GM23338 (cell line): ENCODE results near the gene FOXO3. TPM values are rescaled to one million over a fixed set of nuclear protein-coding genes. Genes with fewer than 3 reads are reported as not detected.

Source experiments
- ATAC-seq: fragments of 200-7000 bp; cut with Tn5 transposase; 3 replicates; pipeline ENCODE4 v1.9.1; 2020
- DNase-seq: peaks from one replicate; pipeline ENCODE4 v3.0.0-alpha.2; 2015; ENCODE audit warnings: low spot score
- H2AFZ ChIP-seq: fragments of 200-600 bp; sonication (generic); 2 replicates; pipeline ENCODE4 v1.8.0; 2016; ENCODE audit warnings: antibody characterized with exemption, mild to moderate bottlenecking, moderate library complexity
- H3F3A ChIP-seq: fragments of 200-600 bp; sonication (generic); replicated peaks from 2 replicates; pipeline ENCODE4 v1.8.0; 2017; ENCODE audit warnings: antibody characterized with exemption, mixed run types, low read depth
- H3K27ac ChIP-seq: fragments of 200-600 bp; sonication (generic); 2 replicates; pipeline ENCODE4 v1.6.1; 2016; ENCODE audit warnings: low read depth
- H3K27me3 ChIP-seq: fragments of 200-600 bp; sonication (generic); 2 replicates; pipeline ENCODE4 v1.8.0; 2016; ENCODE audit warnings: mild to moderate bottlenecking, mixed run types, moderate library complexity; ENCODE audit not compliant: insufficient read depth
- H3K36me3 ChIP-seq: fragments of 200-600 bp; sonication (generic); 2 replicates; pipeline ENCODE4 v1.8.0; 2016; ENCODE audit warnings: mild to moderate bottlenecking; ENCODE audit not compliant: insufficient read depth
- H3K4me1 ChIP-seq: fragments of 200-600 bp; sonication (generic); 2 replicates; pipeline ENCODE4 v1.8.0; 2016; ENCODE audit warnings: mild to moderate bottlenecking, moderate library complexity; ENCODE audit not compliant: insufficient read depth
- H3K4me2 ChIP-seq: fragments of 200-600 bp; sonication (generic); 2 replicates; pipeline ENCODE4 v1.7.1; 2017; ENCODE audit warnings: mixed run types
- H3K4me3 ChIP-seq: fragments of 200-600 bp; sonication (generic); 2 replicates; pipeline ENCODE4 v1.6.1; 2016; ENCODE audit warnings: mixed run types
- H3K79me2 ChIP-seq: fragments of 200-600 bp; sonication (generic); replicated peaks from 2 replicates; pipeline ENCODE4 v1.8.0; 2017; ENCODE audit warnings: mild to moderate bottlenecking; ENCODE audit not compliant: insufficient read depth
- H3K9me2 ChIP-seq: fragments of 200-600 bp; sonication (generic); 2 replicates; pipeline ENCODE4 v1.8.0; 2017; ENCODE audit not compliant: insufficient read depth
- H4K20me1 ChIP-seq: fragments of 200-600 bp; sonication (generic); replicated peaks from 2 replicates; pipeline ENCODE4 v1.8.0; 2017; ENCODE audit warnings: mild to moderate bottlenecking; ENCODE audit not compliant: insufficient read depth
- H3K27ac Mint-ChIP-seq: 2 replicates; pipeline ENCODE4 v1.8.0; 2020; ENCODE audit warnings: inconsistent platforms, mild to moderate bottlenecking, moderate library complexity, mixed read lengths
- H3K27me3 Mint-ChIP-seq: 3 replicates; pipeline ENCODE4 v1.8.0; 2022; ENCODE audit warnings: low read depth, mild to moderate bottlenecking, moderate library complexity, mixed read lengths, inconsistent platforms; ENCODE audit not compliant: insufficient read depth, poor library complexity
- H3K36me3 Mint-ChIP-seq: 3 replicates; pipeline ENCODE4 v1.8.0; 2021; ENCODE audit warnings: low read depth, mild to moderate bottlenecking, inconsistent platforms, moderate library complexity, mixed read lengths
- H3K4me1 Mint-ChIP-seq: 3 replicates; pipeline ENCODE4 v1.8.0; 2020; ENCODE audit warnings: mild to moderate bottlenecking, inconsistent platforms, mixed read lengths
- H3K4me3 Mint-ChIP-seq: 3 replicates; pipeline ENCODE4 v1.8.0; 2021; ENCODE audit warnings: moderate library complexity, mild to moderate bottlenecking, inconsistent platforms, mixed read lengths
- H3K9me3 Mint-ChIP-seq: 3 replicates; pipeline ENCODE4 v1.8.0; 2020; ENCODE audit warnings: moderate library complexity, mild to moderate bottlenecking, inconsistent platforms, mixed read lengths
- CREB1 ChIP-seq: fragments of 250-450 bp; sonication (Bioruptor Pico); IDR thresholded peaks from 2 replicates; pipeline ENCODE4 v1.5.0; 2020; ENCODE audit warnings: low read depth, mild to moderate bottlenecking, moderate library complexity
- CTCF ChIP-seq, 2 experiments: fragments of 200-600 bp in 1 of 2; sonication (generic) in 1 of 2; conservative IDR thresholded peaks; 2 replicates each; pipeline versions ENCODE4 v1.5.1 to v1.6.1; 2016 to 2017; ENCODE audit warnings: antibody characterized with exemption in 2 of 2, low read depth in 2 of 2, mild to moderate bottlenecking in 2 of 2, moderate library complexity in 1 of 2
- ETS1 ChIP-seq: IDR thresholded peaks from 2 replicates; pipeline ENCODE4 v1.6.1; 2016; ENCODE audit warnings: antibody characterized with exemption
- EZH2 ChIP-seq: fragments of 200-600 bp; sonication (generic); IDR thresholded peaks from one replicate; pipeline ENCODE4 v1.8.0; 2017; ENCODE audit warnings: antibody characterized with exemption, mild to moderate bottlenecking, low read depth; ENCODE audit not compliant: unreplicated experiment
- EZH2phosphoT487 ChIP-seq: fragments of 200-600 bp; sonication (generic); IDR thresholded peaks from one replicate; pipeline ENCODE4 v1.8.1; 2018; ENCODE audit warnings: antibody characterized with exemption; ENCODE audit not compliant: unreplicated experiment
- JUNB ChIP-seq: IDR thresholded peaks from one replicate; pipeline ENCODE4 v1.6.1; 2016; ENCODE audit warnings: antibody characterized with exemption; ENCODE audit not compliant: unreplicated experiment
- NANOG ChIP-seq: IDR thresholded peaks from 2 replicates; pipeline ENCODE4 v1.6.1; 2016; ENCODE audit warnings: antibody characterized with exemption, borderline replicate concordance
- POLR2AphosphoS5 ChIP-seq: IDR thresholded peaks from 2 replicates; pipeline ENCODE4 v1.6.1; 2016; ENCODE audit warnings: antibody characterized with exemption, low read depth
- REST ChIP-seq: IDR thresholded peaks from one replicate; pipeline ENCODE4 v1.6.1; 2018; ENCODE audit warnings: antibody characterized with exemption; ENCODE audit not compliant: unreplicated experiment
- STAT1 ChIP-seq: IDR thresholded peaks from one replicate; pipeline ENCODE4 v1.6.1; 2016; ENCODE audit warnings: antibody characterized with exemption; ENCODE audit not compliant: unreplicated experiment
- ZNF114 ChIP-seq: fragments of 250-450 bp; sonication (Bioruptor Pico); IDR thresholded peaks from 2 replicates; pipeline ENCODE4 v1.5.0; 2020; ENCODE audit warnings: mild to moderate bottlenecking, moderate library complexity
- ZNF331 ChIP-seq: fragments of 250-450 bp; sonication (Bioruptor Pico); IDR thresholded peaks from 2 replicates; pipeline ENCODE4 v1.5.0; 2020; ENCODE audit warnings: low read depth, mild to moderate bottlenecking, moderate library complexity
- ZNF462 ChIP-seq: fragments of 250-450 bp; sonication (Bioruptor Pico); IDR thresholded peaks from 2 replicates; pipeline ENCODE4 v1.5.0; 2020; ENCODE audit warnings: mild to moderate bottlenecking, moderate library complexity
- polyA plus RNA-seq: library from polyadenylated mRNA; unstranded; fragments of >200 nt; fragmentation: Nextera tagmentation; extraction: Ambion mirVana; gene quantifications from 2 replicates; pipeline ENCODE4 v1.2.1, GENCODE V29; 2016
- total RNA-seq: library from RNA; depleted of rRNA; stranded (reverse); fragments of >200 nt; shearing (Covaris generic); gene quantifications from 2 replicates; pipeline ENCODE4 v1.2.3, GENCODE V29; 2014

FOXO3 gene
- total and polyA plus RNA-seq, 2 experiments from 2014 or later: 9.8 to 20.2 TPM

GRCh38 chr6:108625581-108625980 is 64.9 kb downstream of the FOXO3 start:
- no peak overlapping the region for H3K27ac Mint-ChIP-seq
- Histone ChIP-seq H3K27me3 (no peaks in the 10 kb centered on the region), H3K4me1 (peaks cover 36% of the 10 kb centered on the region), H3K27ac (no peak overlapping the region), H3K9me2 (no peaks in the 10 kb centered on the region), H3K4me3 (no peak overlapping the region), H3K79me2 (peaks cover 75% of the 10 kb centered on the region), H3F3A (peaks cover 2% of the 10 kb centered on the region; the same call in 1 of the 2 replicates), H4K20me1 (peaks cover 10% of the 10 kb centered on the region; the same call in 1 of the 2 replicates), H3K36me3 (no peaks in the 10 kb centered on the region), H2AFZ (no peak overlapping the region), H3K4me2 (no peak overlapping the region)
- peaks cover 66% of the 10 kb centered on the region for H3K4me1 Mint-ChIP-seq
- ATAC-seq: no peak
- DNase-seq: no peak
- H3K36me3 Mint-ChIP-seq: no peaks in the 10 kb centered on the region
- H3K9me3 Mint-ChIP-seq: no peaks in the 10 kb centered on the region
- TF ChIP-seq REST: no peak
- no peak for TF ChIP-seq ZNF462
- no peak for TF ChIP-seq ZNF331 (CRISPR knock-in tag)
- TF ChIP-seq EZH2: no peak
- no peak for TF ChIP-seq POLR2AphosphoS5
- TF ChIP-seq JUNB: no peak
- no peak for TF ChIP-seq CTCF (conservative IDR thresholded peaks at IDR 0.05; ENCODE audit: low read depth in 2 of 2)
- no peak for TF ChIP-seq NANOG
- no peak for TF ChIP-seq STAT1
- no peak for TF ChIP-seq CREB1 (CRISPR knock-in tag)
- TF ChIP-seq ZNF114: no peak
- TF ChIP-seq EZH2phosphoT487: no peak
- TF ChIP-seq ETS1: no peak
- H3K27me3 Mint-ChIP-seq: peaks cover 4% of the 10 kb centered on the region
- no peak overlapping the region for H3K4me3 Mint-ChIP-seq
